HCT116 (cell line): ENCODE results near the gene DNAJB8. TPM values are rescaled to one million over a fixed set of nuclear protein-coding genes. Genes with fewer than 3 reads are reported as not detected.

Source experiments
- ATAC-seq: fragments of 200-7000 bp; cut with Tn5 transposase; 2 replicates; pipeline ENCODE4 v1.9.1; 2020; ENCODE audit warnings: mild to moderate bottlenecking, moderate library complexity
- BruUV-seq: library from RNA; stranded (reverse); fragments of 400-500 nt; replicated peaks from 2 replicates; lab custom pipeline; 2021; lab: Mats Ljungman, UMichigan
- CTCF ChIA-PET: fragments of 300-600 bp; sonication (Branson Sonifier 250); formaldehyde crosslinking; loops from one replicate; lab custom pipeline; 2021; ENCODE audit warnings: antibody characterized with exemption; lab: Charles Lee
- POLR2A ChIA-PET: fragments of 300-600, 350-600 bp; sonication (Branson Sonifier 250); formaldehyde crosslinking; loops from one replicate; lab custom pipeline; 2021; ENCODE audit warnings: antibody characterized with exemption; lab: Charles Lee
- RAD21 ChIA-PET, 2 experiments: fragments of 300-600 bp; sonication (Branson Sonifier 250); formaldehyde crosslinking; loops; one replicate each; lab custom pipeline; 2023; ENCODE audit warnings: low total read pairs in 2 of 2; ENCODE audit not compliant: uncharacterized antibody in 2 of 2, unreplicated experiment in 2 of 2, low non-redundant PET in 1 of 2; lab: Charles Lee
- DNase-seq: peaks from one replicate; pipeline ENCODE4 v3.0.0-alpha.2; 2010; ENCODE audit warnings: low read depth, low spot score
- H2AFZ ChIP-seq: fragments of 200-600 bp; shearing (Covaris generic), sonication (generic); 2 replicates; pipeline ENCODE4 v1.6.1; 2017; ENCODE audit warnings: low read depth, mixed run types, mixed read lengths, antibody characterized with exemption, low read length; ENCODE audit not compliant: poor library complexity, severe bottlenecking
- H3K27ac ChIP-seq: 2 replicates; pipeline ENCODE4 v1.5.1; 2012; ENCODE audit warnings: low read depth, low read length
- H3K27me3 ChIP-seq: fragments of 200-600 bp; sonication (generic); 2 replicates; pipeline ENCODE4 v1.6.1; 2016; ENCODE audit warnings: mixed run types, low read length, mixed read lengths; ENCODE audit not compliant: insufficient read depth
- H3K36me3 ChIP-seq, 2 experiments: fragments of 200-500 bp in 1 of 2; fragments of 200-600 bp in 1 of 2; sonication (Bioruptor generic) in 1 of 2; sonication (generic) in 1 of 2; 2 replicates each; pipeline versions ENCODE4 v1.5.1 to v1.6.1; 2014 to 2016; ENCODE audit warnings: low read length in 2 of 2, inconsistent platforms in 1 of 2, mixed read lengths in 1 of 2, mixed run types in 1 of 2; ENCODE audit not compliant: insufficient read depth in 2 of 2, control insufficient read depth in 1 of 2
- H3K4me1 ChIP-seq, 2 experiments: fragments of 200-600 bp in 1 of 2; sonication (generic) in 1 of 2; 2 replicates each; pipeline versions ENCODE4 v1.5.1 to v1.6.1; 2012 to 2017; ENCODE audit warnings: low read length in 2 of 2, inconsistent platforms in 1 of 2, mild to moderate bottlenecking in 1 of 2, mixed read lengths in 1 of 2, mixed run types in 1 of 2, moderate library complexity in 1 of 2; ENCODE audit not compliant: insufficient read depth in 2 of 2, control insufficient read depth in 1 of 2
- H3K4me2 ChIP-seq: fragments of 200-600 bp; sonication (generic); 2 replicates; pipeline ENCODE4 v1.6.1; 2017; ENCODE audit warnings: mixed run types, low read length, mixed read lengths
- H3K4me3 ChIP-seq, 2 experiments: fragments of 200-600 bp in 1 of 2; sonication (generic) in 1 of 2; replicated peaks in 1 of 2; 2 replicates each; pipeline ENCODE4 v1.5.1; 2011 to 2016; ENCODE audit warnings: low read length in 2 of 2, control low read depth in 1 of 2, low read depth in 1 of 2, mild to moderate bottlenecking in 1 of 2, mixed read lengths in 1 of 2, mixed run types in 1 of 2
- H3K79me2 ChIP-seq: fragments of 200-600 bp; sonication (generic); 2 replicates; pipeline ENCODE4 v1.6.1; 2017; ENCODE audit warnings: mild to moderate bottlenecking, mixed run types, low read length, moderate library complexity, mixed read lengths; ENCODE audit not compliant: insufficient read depth
- H3K9ac ChIP-seq: fragments of 200-600 bp; sonication (generic); 2 replicates; pipeline ENCODE4 v1.6.1; 2016; ENCODE audit warnings: low read length, mixed read lengths
- H3K9me2 ChIP-seq: fragments of 200-600 bp; sonication (generic), shearing (Covaris generic); 2 replicates; pipeline ENCODE4 v1.6.1; 2017; ENCODE audit warnings: mixed run types, mild to moderate bottlenecking, moderate library complexity; ENCODE audit not compliant: insufficient read depth
- H3K9me3 ChIP-seq, 2 experiments: fragments of 200-500 bp in 1 of 2; fragments of 200-600 bp in 1 of 2; sonication (Bioruptor generic) in 1 of 2; sonication (generic) in 1 of 2; 2 replicates each; pipeline ENCODE4 v1.6.1; 2014 to 2017; ENCODE audit warnings: low read length in 2 of 2, mixed read lengths in 2 of 2, inconsistent platforms in 1 of 2, low read depth in 1 of 2, mild to moderate bottlenecking in 1 of 2, mixed run types in 1 of 2, moderate library complexity in 1 of 2; ENCODE audit not compliant: control insufficient read depth in 1 of 2, insufficient read depth in 1 of 2
- H4K20me1 ChIP-seq: fragments of 200-600 bp; sonication (generic), shearing (Covaris generic); 2 replicates; pipeline ENCODE4 v1.6.1; 2017; ENCODE audit warnings: mixed run types, mild to moderate bottlenecking, moderate library complexity; ENCODE audit not compliant: insufficient read depth
- CBX3 ChIP-seq: IDR thresholded peaks from 2 replicates; pipeline ENCODE4 v1.6.1; 2012; ENCODE audit warnings: low read depth
- EGR1 ChIP-seq: IDR thresholded peaks from 2 replicates; pipeline ENCODE4 v1.6.1; 2012; ENCODE audit warnings: low read depth
- EZH2phosphoT487 ChIP-seq: fragments of 200-600 bp; IDR thresholded peaks from 2 replicates; pipeline ENCODE4 v1.6.1; 2018; ENCODE audit warnings: antibody characterized with exemption, borderline replicate concordance
- FOSL1 ChIP-seq: IDR thresholded peaks from 2 replicates; pipeline ENCODE4 v1.6.1; 2012; ENCODE audit warnings: low read depth
- JUND ChIP-seq: IDR thresholded peaks from 2 replicates; pipeline ENCODE4 v1.6.1; 2012
- YY1 ChIP-seq: IDR thresholded peaks from 2 replicates; pipeline ENCODE4 v1.6.1; 2011; ENCODE audit warnings: low read length, low read depth, moderate library complexity, mild to moderate bottlenecking; ENCODE audit not compliant: insufficient replicate concordance; ENCODE audit errors: extremely low read depth
- intact Hi-C: fragments of 100-400 bp; cut with micrococcal nuclease; formaldehyde crosslinking; loops from 2 replicates; pipeline ENCODE4 v1.10.0; 2022
- total RNA-seq: library from RNA; stranded (reverse); gene quantifications from one replicate; pipeline ENCODE4 v1.2.1, GENCODE V29; 2021; ENCODE audit not compliant: unreplicated experiment
- TF ChIP-seq, protein P1 (sequence below), 3 experiments: fragments of 200-600 bp in 1 of 3; sonication (generic) in 1 of 3; IDR thresholded peaks in 2 of 3; conservative IDR thresholded peaks in 1 of 3; 2 replicates each; pipeline ENCODE4 v1.5.1; 2012 to 2017; ENCODE audit warnings: low read depth in 2 of 3, low read length in 2 of 3, antibody characterized with exemption in 1 of 3, borderline replicate concordance in 1 of 3, control low read depth in 1 of 3, mild to moderate bottlenecking in 1 of 3, mixed read lengths in 1 of 3, mixed run types in 1 of 3, moderate library complexity in 1 of 3; ENCODE audit not compliant: insufficient read depth in 1 of 3
- TF ChIP-seq, protein P2 (sequence below): IDR thresholded peaks from 2 replicates; pipeline ENCODE4 v1.6.1; 2012
- TF ChIP-seq, protein P3 (sequence below): IDR thresholded peaks from 2 replicates; pipeline ENCODE4 v1.6.1; 2012; ENCODE audit warnings: low read depth

Gene DNAJB8
- total RNA-seq, 1 experiment from 2014 or later: not detected

DNA sequence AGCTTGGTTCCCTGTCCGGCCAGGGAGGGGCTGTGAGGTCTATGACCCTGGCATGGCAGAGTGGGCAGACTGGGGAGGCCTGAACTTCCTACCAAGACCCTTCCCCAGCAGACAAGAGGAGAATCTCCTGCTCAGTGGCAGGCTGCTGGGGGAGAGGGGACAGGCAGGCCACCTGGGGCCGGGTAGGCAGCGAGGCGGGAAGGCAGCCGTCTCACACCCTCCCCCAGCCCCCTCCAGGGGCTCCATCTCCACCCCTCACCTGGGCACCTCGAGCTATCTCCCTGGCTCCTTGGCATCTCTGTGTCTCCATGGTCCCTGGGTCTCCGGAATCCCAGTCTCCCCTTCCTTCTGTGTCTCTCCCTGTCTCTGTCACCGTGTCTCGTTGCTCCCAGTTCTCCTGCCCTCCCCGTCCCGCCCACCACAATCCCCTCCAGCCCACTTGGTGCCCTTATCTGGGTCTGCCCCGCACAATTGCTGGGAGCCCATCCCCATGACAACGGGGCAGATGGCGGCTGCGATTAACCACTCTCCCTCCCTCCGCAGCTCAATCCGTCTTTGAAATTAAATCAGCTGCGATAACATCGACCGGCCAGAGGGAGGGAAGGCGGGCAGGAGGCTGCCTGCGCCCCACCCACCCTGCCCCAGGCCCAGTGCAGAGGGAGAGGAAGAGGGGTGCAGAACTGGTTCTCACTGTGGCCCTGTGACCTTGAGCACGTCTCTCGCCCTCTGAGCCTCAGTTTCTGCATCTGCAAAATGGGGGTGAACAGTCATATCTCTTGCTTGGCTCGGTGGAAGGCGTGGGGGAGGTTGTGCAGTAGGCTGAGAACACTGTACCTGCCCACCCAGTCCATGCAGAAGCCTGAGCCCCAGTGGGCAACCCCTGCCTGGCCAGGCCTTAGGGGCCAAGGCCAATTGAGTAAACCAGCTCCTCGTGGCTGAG, 9.6 kb downstream of the DNAJB8 start:
- H3K79me2 ChIP-seq: no peaks in the 10 kb centered on the region
- H3K27me3 ChIP-seq: peaks cover 15% of the 10 kb centered on the region; the same call in 1 of the 2 replicates
- no peak overlapping the region for H3K27ac ChIP-seq
- H3K4me1 ChIP-seq: no peaks in the 10 kb centered on the region
- ATAC-seq (no peak), DNase-seq (no peak)
- TF ChIP-seq YY1 (no peak), FOSL1 (no peak)
- no peak overlapping the region for H3K9ac ChIP-seq
- H3K4me2 ChIP-seq: no peak overlapping the region
- H3K9me2 ChIP-seq: no peaks in the 10 kb centered on the region
- H4K20me1 ChIP-seq: no peaks in the 10 kb centered on the region
- no peaks in the 10 kb centered on the region for H3K36me3 ChIP-seq
- intact Hi-C loops: no loop called here
- H3K9me3 ChIP-seq: no peaks in the 10 kb centered on the region
- RAD21 ChIA-PET: no interaction called here
- BruUV-seq: no TSS peak
- H2AFZ ChIP-seq: no peak overlapping the region
- no peak overlapping the region for H3K4me3 ChIP-seq
- POLR2A ChIA-PET: no interaction called here
- CTCF ChIA-PET: no interaction called here

DNA sequence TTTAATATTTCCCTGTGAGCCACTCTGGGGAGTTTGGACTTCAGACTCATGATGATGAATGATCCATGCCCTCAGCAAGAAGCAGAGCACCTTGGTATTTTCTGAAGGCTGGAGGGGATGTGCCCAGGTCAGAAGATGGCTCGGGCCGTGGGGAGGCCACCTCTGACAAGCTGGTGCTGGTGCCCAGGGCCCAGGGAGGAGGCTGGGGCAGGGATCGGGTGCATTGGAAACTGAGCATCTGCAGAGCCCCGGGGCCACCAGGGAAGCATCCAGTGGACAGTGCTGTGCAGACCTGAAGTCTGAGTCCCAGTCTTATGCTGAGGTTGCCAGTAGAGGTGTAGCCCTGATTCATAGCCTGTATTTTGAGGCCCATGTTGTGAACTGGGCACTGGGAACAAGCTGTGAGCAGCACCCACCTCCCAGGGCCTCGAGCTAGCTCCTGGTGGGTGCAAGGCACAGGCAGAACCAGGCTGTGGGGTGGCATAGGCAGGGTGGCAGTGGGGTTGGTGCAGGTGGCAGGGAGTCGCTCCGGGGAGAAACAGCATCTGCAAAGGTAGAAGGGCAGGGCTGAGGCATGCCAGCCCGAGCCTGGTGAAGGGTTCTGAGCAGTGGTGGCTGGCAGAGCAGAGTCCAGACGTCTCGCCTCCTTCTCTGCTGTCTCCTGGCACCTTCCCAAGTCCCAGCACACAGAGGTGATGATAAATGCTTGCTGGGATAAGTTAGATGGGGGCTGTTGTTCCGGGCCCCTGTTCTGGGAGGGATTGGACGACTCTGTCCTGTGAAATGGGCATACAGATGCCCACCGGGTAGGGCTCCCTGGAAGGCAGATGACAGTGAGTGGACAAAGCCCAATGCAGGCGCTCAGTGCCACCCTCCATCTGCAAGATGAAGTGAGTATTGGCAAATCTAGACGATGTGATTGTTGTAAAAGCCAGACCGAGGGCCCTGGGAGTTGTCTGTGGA, 10.6 kb downstream of the DNAJB8 start:
- ChIA-PET CTCF (no interaction called here), POLR2A (no interaction called here)
- Histone ChIP-seq H3K36me3 (no peaks in the 10 kb centered on the region), H3K27me3 (peaks cover 20% of the 10 kb centered on the region; the same call in 1 of the 2 replicates), H3K9me2 (no peaks in the 10 kb centered on the region), H3K27ac (no peak overlapping the region), H3K4me2 (no peak overlapping the region), H2AFZ (no peak overlapping the region), H4K20me1 (no peaks in the 10 kb centered on the region), H3K4me1 (no peaks in the 10 kb centered on the region), H3K4me3 (no peak overlapping the region), H3K79me2 (no peaks in the 10 kb centered on the region)
- ATAC-seq (no peak), DNase-seq (no peak)
- intact Hi-C loops: no loop called here
- TF ChIP-seq EZH2phosphoT487: no peak
- TF ChIP-seq, protein P1, sequence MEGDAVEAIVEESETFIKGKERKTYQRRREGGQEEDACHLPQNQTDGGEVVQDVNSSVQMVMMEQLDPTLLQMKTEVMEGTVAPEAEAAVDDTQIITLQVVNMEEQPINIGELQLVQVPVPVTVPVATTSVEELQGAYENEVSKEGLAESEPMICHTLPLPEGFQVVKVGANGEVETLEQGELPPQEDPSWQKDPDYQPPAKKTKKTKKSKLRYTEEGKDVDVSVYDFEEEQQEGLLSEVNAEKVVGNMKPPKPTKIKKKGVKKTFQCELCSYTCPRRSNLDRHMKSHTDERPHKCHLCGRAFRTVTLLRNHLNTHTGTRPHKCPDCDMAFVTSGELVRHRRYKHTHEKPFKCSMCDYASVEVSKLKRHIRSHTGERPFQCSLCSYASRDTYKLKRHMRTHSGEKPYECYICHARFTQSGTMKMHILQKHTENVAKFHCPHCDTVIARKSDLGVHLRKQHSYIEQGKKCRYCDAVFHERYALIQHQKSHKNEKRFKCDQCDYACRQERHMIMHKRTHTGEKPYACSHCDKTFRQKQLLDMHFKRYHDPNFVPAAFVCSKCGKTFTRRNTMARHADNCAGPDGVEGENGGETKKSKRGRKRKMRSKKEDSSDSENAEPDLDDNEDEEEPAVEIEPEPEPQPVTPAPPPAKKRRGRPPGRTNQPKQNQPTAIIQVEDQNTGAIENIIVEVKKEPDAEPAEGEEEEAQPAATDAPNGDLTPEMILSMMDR (IDR thresholded peaks at IDR 0.05 in 2 of 3, conservative IDR thresholded peaks at IDR 0.05 in 1 of 3; ENCODE audit: borderline replicate concordance in 1 of 3, insufficient read depth in 1 of 3, low read depth in 2 of 3, low read length in 2 of 3): no peak
- TF ChIP-seq JUND: no peak
- TF ChIP-seq, protein P2, sequence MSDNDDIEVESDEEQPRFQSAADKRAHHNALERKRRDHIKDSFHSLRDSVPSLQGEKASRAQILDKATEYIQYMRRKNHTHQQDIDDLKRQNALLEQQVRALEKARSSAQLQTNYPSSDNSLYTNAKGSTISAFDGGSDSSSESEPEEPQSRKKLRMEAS: no peak
- TF ChIP-seq, protein P3, sequence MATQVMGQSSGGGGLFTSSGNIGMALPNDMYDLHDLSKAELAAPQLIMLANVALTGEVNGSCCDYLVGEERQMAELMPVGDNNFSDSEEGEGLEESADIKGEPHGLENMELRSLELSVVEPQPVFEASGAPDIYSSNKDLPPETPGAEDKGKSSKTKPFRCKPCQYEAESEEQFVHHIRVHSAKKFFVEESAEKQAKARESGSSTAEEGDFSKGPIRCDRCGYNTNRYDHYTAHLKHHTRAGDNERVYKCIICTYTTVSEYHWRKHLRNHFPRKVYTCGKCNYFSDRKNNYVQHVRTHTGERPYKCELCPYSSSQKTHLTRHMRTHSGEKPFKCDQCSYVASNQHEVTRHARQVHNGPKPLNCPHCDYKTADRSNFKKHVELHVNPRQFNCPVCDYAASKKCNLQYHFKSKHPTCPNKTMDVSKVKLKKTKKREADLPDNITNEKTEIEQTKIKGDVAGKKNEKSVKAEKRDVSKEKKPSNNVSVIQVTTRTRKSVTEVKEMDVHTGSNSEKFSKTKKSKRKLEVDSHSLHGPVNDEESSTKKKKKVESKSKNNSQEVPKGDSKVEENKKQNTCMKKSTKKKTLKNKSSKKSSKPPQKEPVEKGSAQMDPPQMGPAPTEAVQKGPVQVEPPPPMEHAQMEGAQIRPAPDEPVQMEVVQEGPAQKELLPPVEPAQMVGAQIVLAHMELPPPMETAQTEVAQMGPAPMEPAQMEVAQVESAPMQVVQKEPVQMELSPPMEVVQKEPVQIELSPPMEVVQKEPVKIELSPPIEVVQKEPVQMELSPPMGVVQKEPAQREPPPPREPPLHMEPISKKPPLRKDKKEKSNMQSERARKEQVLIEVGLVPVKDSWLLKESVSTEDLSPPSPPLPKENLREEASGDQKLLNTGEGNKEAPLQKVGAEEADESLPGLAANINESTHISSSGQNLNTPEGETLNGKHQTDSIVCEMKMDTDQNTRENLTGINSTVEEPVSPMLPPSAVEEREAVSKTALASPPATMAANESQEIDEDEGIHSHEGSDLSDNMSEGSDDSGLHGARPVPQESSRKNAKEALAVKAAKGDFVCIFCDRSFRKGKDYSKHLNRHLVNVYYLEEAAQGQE: no peak
- TF ChIP-seq CBX3: no peak
- no peak for TF ChIP-seq FOSL1
- no peak for TF ChIP-seq EGR1
- TF ChIP-seq YY1: no peak
- TF ChIP-seq, all 23 proteins: peak for 0
- Histone ChIP-seq H3K9ac (no peak overlapping the region), H3K9me3 (no peaks in the 10 kb centered on the region)
- BruUV-seq: no TSS peak
- RAD21 ChIA-PET: no interaction called here
